HepG2 (cell line): ENCODE measurements around the gene EBF3.

Experiments used
- CEBPB ChIP-seq: IDR thresholded peaks from 2 replicates; pipeline ENCODE4 v1.6.1; 2011; ENCODE audit warnings: low read depth, low read length, improper control_type of control experiment, borderline replicate concordance
- ELF1 ChIP-seq: sonication (generic); formaldehyde crosslinking; IDR thresholded peaks from 2 replicates; pipeline ENCODE4 v1.4.0; 2020; ENCODE audit warnings: missing genetic modification reagents
- MAFF ChIP-seq: IDR thresholded peaks from 2 replicates; pipeline ENCODE4 v1.6.1; 2011; ENCODE audit warnings: low read depth, low read length, improper control_type of control experiment
- NR3C1 ChIP-seq: sonication (generic); formaldehyde crosslinking; IDR thresholded peaks from 2 replicates; pipeline ENCODE4 v1.4.0; 2020; ENCODE audit warnings: missing genetic modification reagents
- PCBP1 ChIP-seq: fragments of 200-400 bp; formaldehyde crosslinking; IDR thresholded peaks from 2 replicates; pipeline ENCODE4 v1.6.1; 2017; ENCODE audit warnings: mild to moderate bottlenecking, low read depth, low read length, borderline replicate concordance
- POLR2AphosphoS5 ChIP-seq: IDR thresholded peaks from 2 replicates; pipeline ENCODE4 v1.6.1; 2012; ENCODE audit warnings: low read depth, low read length
- RFX5 ChIP-seq: IDR thresholded peaks from 2 replicates; pipeline ENCODE4 v1.6.1; 2011; ENCODE audit warnings: low read depth, low read length, improper control_type of control experiment
- SETDB1 ChIP-seq: sonication (generic); formaldehyde crosslinking; IDR thresholded peaks from 2 replicates; pipeline ENCODE4 v1.5.1; 2020; ENCODE audit warnings: missing genetic modification reagents, mild to moderate bottlenecking, borderline replicate concordance
- TF ChIP-seq, protein P1 (sequence below): sonication (generic); formaldehyde crosslinking; IDR thresholded peaks from 2 replicates; pipeline ENCODE4 v1.5.0; 2020; ENCODE audit warnings: mild to moderate bottlenecking, missing genetic modification reagents, moderate library complexity
- TF ChIP-seq, protein P2 (sequence below): sonication (generic); formaldehyde crosslinking; IDR thresholded peaks from 2 replicates; pipeline ENCODE4 v1.4.0; 2020; ENCODE audit warnings: missing genetic modification reagents
- TF ChIP-seq, protein P3 (sequence below): IDR thresholded peaks from 2 replicates; pipeline ENCODE4 v1.6.1; 2016; ENCODE audit warnings: low read depth, control low read depth
- TF ChIP-seq, protein P4 (sequence below): sonication (generic); formaldehyde crosslinking; IDR thresholded peaks from 2 replicates; pipeline ENCODE4 v1.5.1; 2020; ENCODE audit warnings: mild to moderate bottlenecking, missing genetic modification reagents, moderate library complexity

DNA sequence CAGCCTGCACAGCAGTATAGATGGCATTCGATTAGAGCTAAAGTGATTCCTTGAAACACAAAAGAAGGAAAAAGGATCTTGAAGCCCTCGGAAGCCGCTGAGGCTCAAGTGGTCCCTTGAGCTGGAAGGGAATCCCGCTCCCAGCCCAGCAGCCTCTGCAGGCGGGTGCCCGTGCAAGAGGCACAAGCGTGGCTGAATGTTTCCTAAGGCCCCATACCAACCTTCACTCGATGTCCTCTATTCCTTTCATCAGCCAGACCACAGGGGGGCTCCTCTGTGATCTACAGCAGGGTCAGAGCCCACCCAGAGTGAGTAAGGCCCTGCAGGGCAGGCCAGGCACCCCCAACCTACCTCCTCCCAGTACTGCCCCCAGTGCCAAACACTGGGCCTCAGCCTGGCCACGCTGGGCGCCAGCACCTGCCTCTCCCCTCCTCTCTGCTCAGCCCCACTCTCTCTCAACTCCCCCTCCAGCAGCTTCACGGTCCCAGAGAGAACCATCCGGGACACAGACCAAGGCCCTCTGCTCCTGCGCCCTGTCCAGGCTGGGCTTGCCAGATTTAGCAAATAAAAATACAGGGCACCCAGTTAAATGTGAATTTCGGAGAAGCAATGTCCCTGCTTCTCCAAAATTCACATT, 30.5 kb downstream of the EBF3 start:
- TF ChIP-seq NR3C1 (no peak), ELF1 (CRISPR knock-in tag) (no peak), CEBPB (no peak), SETDB1 (no peak), MAFF (no peak), RFX5 (no peak), PCBP1 (no peak), POLR2AphosphoS5 (no peak)
- TF ChIP-seq, protein P1, sequence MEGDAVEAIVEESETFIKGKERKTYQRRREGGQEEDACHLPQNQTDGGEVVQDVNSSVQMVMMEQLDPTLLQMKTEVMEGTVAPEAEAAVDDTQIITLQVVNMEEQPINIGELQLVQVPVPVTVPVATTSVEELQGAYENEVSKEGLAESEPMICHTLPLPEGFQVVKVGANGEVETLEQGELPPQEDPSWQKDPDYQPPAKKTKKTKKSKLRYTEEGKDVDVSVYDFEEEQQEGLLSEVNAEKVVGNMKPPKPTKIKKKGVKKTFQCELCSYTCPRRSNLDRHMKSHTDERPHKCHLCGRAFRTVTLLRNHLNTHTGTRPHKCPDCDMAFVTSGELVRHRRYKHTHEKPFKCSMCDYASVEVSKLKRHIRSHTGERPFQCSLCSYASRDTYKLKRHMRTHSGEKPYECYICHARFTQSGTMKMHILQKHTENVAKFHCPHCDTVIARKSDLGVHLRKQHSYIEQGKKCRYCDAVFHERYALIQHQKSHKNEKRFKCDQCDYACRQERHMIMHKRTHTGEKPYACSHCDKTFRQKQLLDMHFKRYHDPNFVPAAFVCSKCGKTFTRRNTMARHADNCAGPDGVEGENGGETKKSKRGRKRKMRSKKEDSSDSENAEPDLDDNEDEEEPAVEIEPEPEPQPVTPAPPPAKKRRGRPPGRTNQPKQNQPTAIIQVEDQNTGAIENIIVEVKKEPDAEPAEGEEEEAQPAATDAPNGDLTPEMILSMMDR (CRISPR knock-in tag) = no peak
- TF ChIP-seq, protein P2, sequence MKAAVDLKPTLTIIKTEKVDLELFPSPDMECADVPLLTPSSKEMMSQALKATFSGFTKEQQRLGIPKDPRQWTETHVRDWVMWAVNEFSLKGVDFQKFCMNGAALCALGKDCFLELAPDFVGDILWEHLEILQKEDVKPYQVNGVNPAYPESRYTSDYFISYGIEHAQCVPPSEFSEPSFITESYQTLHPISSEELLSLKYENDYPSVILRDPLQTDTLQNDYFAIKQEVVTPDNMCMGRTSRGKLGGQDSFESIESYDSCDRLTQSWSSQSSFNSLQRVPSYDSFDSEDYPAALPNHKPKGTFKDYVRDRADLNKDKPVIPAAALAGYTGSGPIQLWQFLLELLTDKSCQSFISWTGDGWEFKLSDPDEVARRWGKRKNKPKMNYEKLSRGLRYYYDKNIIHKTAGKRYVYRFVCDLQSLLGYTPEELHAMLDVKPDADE = no peak
- TF ChIP-seq, protein P3, sequence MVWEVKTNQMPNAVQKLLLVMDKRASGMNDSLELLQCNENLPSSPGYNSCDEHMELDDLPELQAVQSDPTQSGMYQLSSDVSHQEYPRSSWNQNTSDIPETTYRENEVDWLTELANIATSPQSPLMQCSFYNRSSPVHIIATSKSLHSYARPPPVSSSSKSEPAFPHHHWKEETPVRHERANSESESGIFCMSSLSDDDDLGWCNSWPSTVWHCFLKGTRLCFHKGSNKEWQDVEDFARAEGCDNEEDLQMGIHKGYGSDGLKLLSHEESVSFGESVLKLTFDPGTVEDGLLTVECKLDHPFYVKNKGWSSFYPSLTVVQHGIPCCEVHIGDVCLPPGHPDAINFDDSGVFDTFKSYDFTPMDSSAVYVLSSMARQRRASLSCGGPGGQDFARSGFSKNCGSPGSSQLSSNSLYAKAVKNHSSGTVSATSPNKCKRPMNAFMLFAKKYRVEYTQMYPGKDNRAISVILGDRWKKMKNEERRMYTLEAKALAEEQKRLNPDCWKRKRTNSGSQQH (CRISPR knock-in tag) = no peak
- TF ChIP-seq, protein P4, sequence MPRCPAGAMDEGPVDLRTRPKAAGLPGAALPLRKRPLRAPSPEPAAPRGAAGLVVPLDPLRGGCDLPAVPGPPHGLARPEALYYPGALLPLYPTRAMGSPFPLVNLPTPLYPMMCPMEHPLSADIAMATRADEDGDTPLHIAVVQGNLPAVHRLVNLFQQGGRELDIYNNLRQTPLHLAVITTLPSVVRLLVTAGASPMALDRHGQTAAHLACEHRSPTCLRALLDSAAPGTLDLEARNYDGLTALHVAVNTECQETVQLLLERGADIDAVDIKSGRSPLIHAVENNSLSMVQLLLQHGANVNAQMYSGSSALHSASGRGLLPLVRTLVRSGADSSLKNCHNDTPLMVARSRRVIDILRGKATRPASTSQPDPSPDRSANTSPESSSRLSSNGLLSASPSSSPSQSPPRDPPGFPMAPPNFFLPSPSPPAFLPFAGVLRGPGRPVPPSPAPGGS (CRISPR knock-in tag) = no peak
